Measurements from ENCODE around the gene DOCK3. TPM values are rescaled to one million over a fixed set of nuclear protein-coding genes. Genes with fewer than 3 reads are reported as not detected.

Gene DOCK3
- total RNA-seq, 1 experiment from 2014 or later: 8.3 TPM

- Histone ChIP-seq H2BK12ac (ENCODE audit: insufficient read length, low read depth, low read length) (no peak overlapping the region), H3K9ac (ENCODE audit: extremely low read depth, insufficient read length, low read length) (no peak overlapping the region), H2BK15ac (ENCODE audit: low read depth, low read length) (no peak overlapping the region), H3T11ph (ENCODE audit: low read length) (no peak overlapping the region), H3K27ac (ENCODE audit: insufficient read length, low read depth, low read length) (no peak overlapping the region), H3K79me1 (ENCODE audit: insufficient read depth, low read depth, low read length, poor library complexity, severe bottlenecking) (no peaks in the 10 kb centered on the region), H3K23ac (ENCODE audit: insufficient read length, low read depth, low read length) (no peak overlapping the region), H4K5ac (ENCODE audit: insufficient read length, low read depth, low read length) (no peak overlapping the region), H3K4me2 (ENCODE audit: insufficient read depth, insufficient read length, low read length) (no peak overlapping the region), H2BK20ac (ENCODE audit: low read depth, low read length, poor library complexity, severe bottlenecking) (no peak overlapping the region), H4K20me1 (ENCODE audit: control insufficient read depth, insufficient read depth, insufficient read length) (no peaks in the 10 kb centered on the region), H2AFZ (ENCODE audit: low read length) (no peak overlapping the region), H3K79me2 (ENCODE audit: insufficient read depth, low read length) (peaks cover 1% of the 10 kb centered on the region; the same call in 1 of the 2 replicates), H2BK120ac (ENCODE audit: low read depth, low read length, poor library complexity, severe bottlenecking) (no peak overlapping the region), H3K23me2 (ENCODE audit: insufficient read length, low read depth, low read length, poor library complexity, severe bottlenecking) (no peaks in the 10 kb centered on the region), H4K8ac (replicated peaks; ENCODE audit: insufficient read length, low read depth, low read length) (no peak overlapping the region), H2AK5ac (ENCODE audit: insufficient read length, low read length) (no peak overlapping the region), H4K91ac (ENCODE audit: insufficient read length, low read depth, low read length) (no peak overlapping the region), H3K4ac (ENCODE audit: low read depth, low read length) (no peak overlapping the region), H3K18ac (ENCODE audit: insufficient read length, low read depth, low read length) (no peak overlapping the region), H2BK5ac (ENCODE audit: insufficient read length, low read length) (no peak overlapping the region), H3K4me1 (ENCODE audit: insufficient read depth, low read length) (peaks cover 3% of the 10 kb centered on the region; the same call in 1 of the 2 replicates), H3K14ac (ENCODE audit: insufficient read depth, low read length) (no peak overlapping the region), H3K56ac (ENCODE audit: insufficient read length, low read depth, low read length) (no peak overlapping the region), H3K9me3 (ENCODE audit: control insufficient read depth, low read depth, low read length) (no peaks in the 10 kb centered on the region), H3K27me3 (ENCODE audit: insufficient read depth, low read length) (no peaks in the 10 kb centered on the region)
- TF ChIP-seq, protein P1, sequence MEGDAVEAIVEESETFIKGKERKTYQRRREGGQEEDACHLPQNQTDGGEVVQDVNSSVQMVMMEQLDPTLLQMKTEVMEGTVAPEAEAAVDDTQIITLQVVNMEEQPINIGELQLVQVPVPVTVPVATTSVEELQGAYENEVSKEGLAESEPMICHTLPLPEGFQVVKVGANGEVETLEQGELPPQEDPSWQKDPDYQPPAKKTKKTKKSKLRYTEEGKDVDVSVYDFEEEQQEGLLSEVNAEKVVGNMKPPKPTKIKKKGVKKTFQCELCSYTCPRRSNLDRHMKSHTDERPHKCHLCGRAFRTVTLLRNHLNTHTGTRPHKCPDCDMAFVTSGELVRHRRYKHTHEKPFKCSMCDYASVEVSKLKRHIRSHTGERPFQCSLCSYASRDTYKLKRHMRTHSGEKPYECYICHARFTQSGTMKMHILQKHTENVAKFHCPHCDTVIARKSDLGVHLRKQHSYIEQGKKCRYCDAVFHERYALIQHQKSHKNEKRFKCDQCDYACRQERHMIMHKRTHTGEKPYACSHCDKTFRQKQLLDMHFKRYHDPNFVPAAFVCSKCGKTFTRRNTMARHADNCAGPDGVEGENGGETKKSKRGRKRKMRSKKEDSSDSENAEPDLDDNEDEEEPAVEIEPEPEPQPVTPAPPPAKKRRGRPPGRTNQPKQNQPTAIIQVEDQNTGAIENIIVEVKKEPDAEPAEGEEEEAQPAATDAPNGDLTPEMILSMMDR (conservative IDR thresholded peaks at IDR 0.05): no peak
- no CpG with 5 or more reads among the region's 6 CpGs for WGBS (ENCODE audit: extremely low coverage, insufficient read length, low lambda C conversion rate)
- peaks cover 3 to 19% (median 12%) of the 10 kb centered on the region in 3 experiments for H3K36me3 Mint-ChIP-seq (ENCODE audit: insufficient read depth in 1 of 3, low read depth in 3 of 3)
- no peaks in the 10 kb centered on the region for H3K27me3 Mint-ChIP-seq (ENCODE audit: low read depth)
- peak overlapping the region in 2 of 3 experiments; percentile 24 to 40; a peak in 1 of 7 replicates for H3K27ac Mint-ChIP-seq
- H3K4me1 Mint-ChIP-seq: peaks cover 23 to 29% of the 10 kb centered on the region in 2 experiments
- DNase-seq: peak; percentile 42
- peaks cover 3 to 11% of the 10 kb centered on the region in 2 experiments; a peak in 3 of 5 replicates for H3K9me3 Mint-ChIP-seq
- no peak overlapping the region for H3K4me3 Mint-ChIP-seq
Measured at GRCh38 chr3:50689558-50689957, 14.8 kb downstream of the DOCK3 start.

Measured in H9 (cell line).